Head of caudate nucleus (tissue), 42 donors: Measurements from ENCODE around the gene FASTKD1.

ENCODE experiments used
- DNase-seq, 42 donors: peaks; one replicate each; pipeline versions ENCODE4 v3.0.0 to v3.0.0-alpha.2; 2020 to 2021; ENCODE audit warnings: mixed read lengths in 7 of 42
- intact Hi-C: fragments of 100-400 bp; cut with DNase I; formaldehyde crosslinking; loops from one replicate; pipeline ENCODE4 v1.15.0; 2022

The FASTKD1 gene

GRCh38 chr2:169511818-169512217 is 61.8 kb downstream of the FASTKD1 start:
- intact Hi-C loops = no loop called here
- no peak for DNase-seq

DNA sequence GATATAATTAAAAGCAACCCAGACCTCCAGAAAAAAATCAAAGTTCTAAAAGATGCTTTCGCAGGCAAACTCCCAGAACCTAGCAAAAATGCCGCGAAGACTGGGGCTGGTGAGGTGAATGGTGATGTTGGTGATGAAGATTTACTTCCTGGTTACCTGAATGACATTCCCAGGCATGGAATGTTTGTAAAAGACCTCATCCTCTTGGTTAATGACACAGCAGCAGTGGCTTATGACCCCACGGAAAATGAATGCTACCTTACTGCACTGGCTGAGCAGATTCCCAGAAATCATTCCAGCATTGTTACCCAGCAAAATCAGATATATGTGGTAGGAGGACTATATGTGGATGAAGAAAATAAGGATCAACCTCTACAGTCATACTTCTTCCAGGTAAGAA is 63.2 kb downstream of the FASTKD1 start:
- intact Hi-C loops = no loop called here
- DNase-seq = no peak

GRCh38 chr2:169509955-169510354 is 63.7 kb downstream of the FASTKD1 start:
- DNase-seq = no peak
- intact Hi-C loops = no loop called here

- intact Hi-C loops = no loop called here
- no peak for DNase-seq
Measured at GRCh38 chr2:169509298-169509885, 64.3 kb downstream of the FASTKD1 start, which contains the start of gene KLHL41. TSS of gene KLHL41 (plus strand) at chr2:169509702. CDS start at chr2:169509779, 77 bp downstream.

- DNase-seq = no peak
- intact Hi-C loops = no loop called here
Measured at GRCh38 chr2:169507698-169508097, 66.0 kb downstream of the FASTKD1 start.

DNA sequence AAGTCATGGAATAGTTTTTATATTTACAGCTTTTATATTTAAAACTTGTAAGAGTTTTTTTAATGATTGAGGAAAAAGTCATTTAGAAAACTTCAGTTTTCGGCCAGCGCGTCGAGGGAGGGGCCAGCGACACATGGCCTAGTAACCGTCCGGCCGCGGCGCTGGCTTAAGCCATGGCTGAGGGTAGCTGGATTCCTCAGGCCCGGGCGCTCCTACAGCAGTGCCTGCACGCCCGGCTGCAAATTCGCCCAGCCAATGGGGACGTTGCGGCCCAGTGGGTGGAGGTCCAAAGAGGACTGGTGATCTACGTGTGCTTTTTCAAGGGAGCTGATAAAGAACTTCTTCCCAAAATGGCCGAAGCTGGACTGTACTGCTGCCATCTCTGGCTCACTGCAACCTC is 69.0 kb downstream of the FASTKD1 start:
- intact Hi-C loops = no loop called here
- DNase-seq = no peak

DNA sequence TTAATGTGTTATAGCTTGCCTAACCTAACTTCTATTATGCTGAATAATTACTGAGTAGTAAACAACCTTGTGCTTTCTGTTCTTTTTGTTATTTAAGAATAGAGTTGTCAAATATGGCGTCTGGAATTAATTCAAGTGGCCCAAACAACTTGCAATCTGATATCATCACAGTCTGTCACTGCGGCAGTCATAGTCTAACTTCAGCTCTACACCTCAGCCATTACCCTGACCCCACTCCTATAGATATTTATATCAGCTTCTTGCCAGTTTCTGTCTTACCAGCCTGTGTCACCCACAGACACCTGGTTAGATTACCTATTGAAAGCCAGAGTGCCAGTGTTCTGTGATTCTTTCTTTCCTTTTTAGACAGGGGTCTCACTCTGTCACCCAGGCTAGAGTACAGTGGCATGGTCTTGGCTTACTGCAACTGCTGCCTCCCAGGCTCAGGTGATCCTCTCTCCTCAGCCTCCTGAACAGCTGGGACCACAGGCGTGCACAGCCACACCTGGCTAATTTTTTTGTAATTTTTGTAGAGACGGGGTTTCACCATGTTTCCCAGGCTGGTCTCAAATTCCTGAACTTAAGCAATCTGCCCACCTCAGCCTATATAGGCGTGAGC is 78.2 kb downstream of the FASTKD1 start:
- no peak for DNase-seq
- intact Hi-C loops = no loop called here

DNA sequence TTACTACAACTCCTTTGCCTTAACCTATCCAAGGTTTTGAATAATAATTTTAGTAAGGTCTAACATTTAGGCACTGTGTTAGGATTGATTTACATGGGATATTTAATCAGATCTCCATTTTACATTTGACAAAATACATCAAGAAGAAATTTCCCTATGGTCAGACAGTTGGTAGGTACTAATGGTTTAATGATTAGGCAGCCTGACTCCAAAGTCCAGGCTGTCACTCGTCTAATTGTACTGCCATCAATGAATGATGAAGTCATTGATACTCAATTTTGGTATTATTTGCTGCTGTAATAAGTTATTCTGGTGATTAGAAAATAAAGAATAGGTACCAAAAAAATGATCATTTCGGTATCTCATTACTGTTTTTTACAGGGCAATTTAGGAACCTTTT is 80.3 kb downstream of the FASTKD1 start:
- no peak for DNase-seq
- intact Hi-C loops = no loop called here

DNA sequence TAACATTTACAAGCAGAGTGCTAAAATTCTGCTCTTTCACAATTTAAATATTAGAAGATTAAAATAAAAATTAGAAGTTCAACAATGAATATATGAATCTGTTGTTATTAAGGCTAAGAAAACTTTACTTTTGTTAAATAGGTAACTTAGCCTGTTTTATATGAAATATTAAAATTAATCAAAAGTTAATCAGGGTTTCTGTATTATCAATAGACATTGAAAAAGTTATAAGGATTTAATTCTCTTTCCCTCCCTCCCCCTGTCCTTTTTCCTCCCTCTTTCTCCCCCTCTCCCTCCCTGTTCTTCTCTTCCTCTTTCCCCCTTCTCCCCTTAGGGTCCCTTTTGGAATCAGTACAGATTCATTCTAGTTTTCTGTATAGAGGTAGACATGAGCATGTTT is 82.3 kb downstream of the FASTKD1 start:
- intact Hi-C loops = no loop called here
- no peak for DNase-seq

DNA sequence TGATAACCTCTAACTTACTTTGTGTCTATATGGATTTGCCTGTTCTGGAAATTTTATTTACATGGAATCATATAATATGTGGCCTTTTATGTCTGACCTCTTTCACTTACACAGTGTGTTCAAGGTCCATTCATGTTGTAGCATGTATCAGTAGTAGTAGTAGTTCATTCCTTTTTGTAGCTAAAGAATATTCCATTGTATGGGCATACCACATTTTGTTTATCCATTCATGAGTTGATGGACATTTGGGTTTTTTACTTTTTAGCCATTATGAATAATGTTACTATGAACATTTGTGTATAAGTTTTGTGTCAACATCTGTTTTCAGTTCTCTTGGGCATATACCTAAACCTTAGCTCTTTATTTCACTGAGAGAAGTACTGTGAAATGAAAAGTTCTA is 82.8 kb downstream of the FASTKD1 start:
- no peak for DNase-seq
- intact Hi-C loops = no loop called here

- intact Hi-C loops = no loop called here
- DNase-seq = no peak
Measured at GRCh38 chr2:169486487-169486886, 87.2 kb downstream of the FASTKD1 start.

DNA sequence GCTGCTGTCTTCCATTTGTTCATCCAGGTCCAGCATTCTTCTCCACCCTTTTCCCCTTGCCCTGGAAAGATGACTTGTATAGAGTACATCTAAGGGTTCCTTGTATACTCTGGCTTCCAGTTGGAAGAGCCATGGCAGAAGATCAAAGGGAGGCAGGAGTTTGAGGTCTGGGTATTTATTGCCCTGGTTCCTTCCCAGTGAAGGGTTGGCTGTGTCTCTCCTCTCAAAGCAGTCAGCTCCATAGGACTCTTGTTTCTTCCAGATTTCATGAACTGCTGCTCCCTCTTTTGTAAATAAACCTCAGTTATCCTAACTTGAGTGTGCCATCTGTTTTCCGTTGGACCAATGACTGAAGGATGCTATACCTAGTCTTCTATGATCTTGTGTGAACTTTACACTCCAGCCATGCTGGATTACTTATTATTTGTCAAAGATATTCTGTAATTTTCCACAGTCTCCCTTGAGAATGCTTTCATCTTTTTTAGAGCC is 88.0 kb downstream of the FASTKD1 start:
- intact Hi-C loops = no loop called here
- no peak for DNase-seq

DNA sequence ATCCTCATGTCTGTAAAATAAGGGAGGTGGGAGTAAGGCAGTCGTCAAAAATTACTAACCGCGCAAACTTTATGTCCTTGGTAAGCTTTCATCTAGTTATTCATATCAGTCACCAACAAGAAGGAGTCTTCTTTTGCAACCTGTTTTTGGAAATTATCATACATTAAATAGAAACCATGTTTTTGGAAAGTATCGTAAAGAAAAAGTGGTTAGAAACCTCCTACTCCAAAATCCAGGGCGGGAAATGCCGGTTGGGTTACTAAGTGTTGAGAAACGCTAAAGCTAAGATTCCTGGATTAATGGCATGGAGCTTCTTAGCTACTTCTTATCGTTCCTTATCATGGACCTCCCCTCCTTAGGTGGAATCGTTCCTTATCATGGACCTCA is 93.6 kb downstream of the FASTKD1 start:
- intact Hi-C loops = no loop called here
- no peak for DNase-seq
